Forelimb muscle (tissue), 1 donor: ENCODE data around the gene CBFA2T3. TPM values are rescaled to one million over a fixed set of nuclear protein-coding genes. Genes with fewer than 3 reads are reported as not detected.

Source experiments
- DNase-seq: peaks from one replicate; pipeline ENCODE4 v3.0.0-alpha.2; 2013; ENCODE audit warnings: low read depth
- polyA plus RNA-seq: library from polyadenylated mRNA; unstranded; fragments of 120-200 nt; gene quantifications from one replicate; pipeline ENCODE4 v1.2.1, GENCODE V29; 2013; ENCODE audit not compliant: insufficient read length

The CBFA2T3 gene
- polyA plus RNA-seq, 1 donor = 18.9 TPM

- DNase-seq = no peak
Measured at GRCh38 chr16:88842308-88842756, 134.7 kb downstream of the CBFA2T3 start.

- DNase-seq = no peak
Measured at GRCh38 chr16:88841521-88842307, 135.3 kb downstream of the CBFA2T3 start.

GRCh38 chr16:88840600-88841215, 136.3 kb downstream of the CBFA2T3 start:
- no peak for DNase-seq

GRCh38 chr16:88839745-88840599, 137.0 kb downstream of the CBFA2T3 start:
- no peak for DNase-seq

GRCh38 chr16:88839026-88839529, 137.9 kb downstream of the CBFA2T3 start:
- DNase-seq = no peak

GRCh38 chr16:88838566-88838965, 138.4 kb downstream of the CBFA2T3 start:
- DNase-seq = no peak

- no peak for DNase-seq
Measured at GRCh38 chr16:88837806-88838205, 139.2 kb downstream of the CBFA2T3 start.

GRCh38 chr16:88836791-88837190, 140.2 kb downstream of the CBFA2T3 start:
- no peak for DNase-seq

- DNase-seq = no peak
Measured at GRCh38 chr16:88835818-88836217, 141.2 kb downstream of the CBFA2T3 start.

GRCh38 chr16:88835383-88835782, 141.6 kb downstream of the CBFA2T3 start:
- DNase-seq = no peak

GRCh38 chr16:88834670-88835069, 142.3 kb downstream of the CBFA2T3 start:
- DNase-seq = no peak

GRCh38 chr16:88833086-88833485, 143.9 kb downstream of the CBFA2T3 start:
- no peak for DNase-seq

GRCh38 chr16:88831838-88832237, 145.2 kb downstream of the CBFA2T3 start:
- no peak for DNase-seq

GRCh38 chr16:88830783-88831182, 146.2 kb downstream of the CBFA2T3 start:
- DNase-seq = no peak

- no peak for DNase-seq
Measured at GRCh38 chr16:88830258-88830657, 146.7 kb downstream of the CBFA2T3 start.

GRCh38 chr16:88828711-88829110, 148.3 kb downstream of the CBFA2T3 start:
- DNase-seq = no peak

GRCh38 chr16:88827727-88828126, 149.3 kb downstream of the CBFA2T3 start:
- no peak for DNase-seq

GRCh38 chr16:88826070-88826840, 150.8 kb downstream of the CBFA2T3 start:
- DNase-seq = no peak

GRCh38 chr16:88825146-88825545, 151.9 kb downstream of the CBFA2T3 start:
- no peak for DNase-seq
